ENCODE measurements around the gene CLHC1.

DNA sequence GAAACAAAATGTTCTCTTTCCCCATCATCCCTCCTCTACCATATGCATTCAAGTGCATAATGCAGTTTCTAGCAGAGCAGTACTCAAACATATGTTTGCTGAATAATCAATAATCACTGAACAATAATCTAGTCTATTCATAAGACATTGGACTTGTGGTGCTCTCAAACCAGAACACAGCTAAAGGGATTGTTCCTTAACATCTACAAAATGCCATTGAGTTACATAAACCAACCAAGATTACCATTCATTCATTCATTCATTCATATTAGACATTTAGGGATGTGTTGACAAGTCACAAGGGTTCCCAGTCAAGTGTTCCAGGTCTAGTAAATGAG, 3.9 kb downstream of the CLHC1 start:
- TF ChIP-seq, protein P1, sequence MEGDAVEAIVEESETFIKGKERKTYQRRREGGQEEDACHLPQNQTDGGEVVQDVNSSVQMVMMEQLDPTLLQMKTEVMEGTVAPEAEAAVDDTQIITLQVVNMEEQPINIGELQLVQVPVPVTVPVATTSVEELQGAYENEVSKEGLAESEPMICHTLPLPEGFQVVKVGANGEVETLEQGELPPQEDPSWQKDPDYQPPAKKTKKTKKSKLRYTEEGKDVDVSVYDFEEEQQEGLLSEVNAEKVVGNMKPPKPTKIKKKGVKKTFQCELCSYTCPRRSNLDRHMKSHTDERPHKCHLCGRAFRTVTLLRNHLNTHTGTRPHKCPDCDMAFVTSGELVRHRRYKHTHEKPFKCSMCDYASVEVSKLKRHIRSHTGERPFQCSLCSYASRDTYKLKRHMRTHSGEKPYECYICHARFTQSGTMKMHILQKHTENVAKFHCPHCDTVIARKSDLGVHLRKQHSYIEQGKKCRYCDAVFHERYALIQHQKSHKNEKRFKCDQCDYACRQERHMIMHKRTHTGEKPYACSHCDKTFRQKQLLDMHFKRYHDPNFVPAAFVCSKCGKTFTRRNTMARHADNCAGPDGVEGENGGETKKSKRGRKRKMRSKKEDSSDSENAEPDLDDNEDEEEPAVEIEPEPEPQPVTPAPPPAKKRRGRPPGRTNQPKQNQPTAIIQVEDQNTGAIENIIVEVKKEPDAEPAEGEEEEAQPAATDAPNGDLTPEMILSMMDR (IDR thresholded peaks at IDR 0.05) = no peak
- TF ChIP-seq POLR2A (IDR thresholded peaks at IDR 0.05) = no peak
